ENCODE data around the gene GRIK1.

Gene GRIK1

GRCh38 chr21:29656504-29657239 is 283.1 kb downstream of the GRIK1 start:
- Histone ChIP-seq H3K9me2 (ENCODE audit: low read depth, low read length) (no peaks in the 10 kb centered on the region), H3K9ac (ENCODE audit: low read length) (no peak overlapping the region), H3K79me2 (ENCODE audit: insufficient read depth, low read length) (no peaks in the 10 kb centered on the region), H3K4me2 (ENCODE audit: low read length) (no peak overlapping the region), H3F3A (ENCODE audit: insufficient read depth, low read length) (no peaks in the 10 kb centered on the region), H4K20me1 (ENCODE audit: insufficient read depth, low read length) (no peaks in the 10 kb centered on the region), H3K27me3 (ENCODE audit: insufficient read depth, low read length) (0 out of 2 replicates have a peak, but pooled peaks cover 6% of the 10 kb centered on the region), H3K4me1 (ENCODE audit: insufficient read depth, low read length, severe bottlenecking) (no peaks in the 10 kb centered on the region), H3K27ac (ENCODE audit: low read depth, low read length, poor library complexity, severe bottlenecking) (no peak overlapping the region), H2AFZ (ENCODE audit: low read length) (no peak overlapping the region), H3K9me3 (ENCODE audit: low read length) (no peaks in the 10 kb centered on the region), H3K36me3 (ENCODE audit: insufficient read depth, low read length) (no peaks in the 10 kb centered on the region), H3K4me3 (ENCODE audit: low read depth, low read length, poor library complexity, severe bottlenecking) (no peak overlapping the region)
- TF ChIP-seq EZH2 (IDR thresholded peaks at IDR 0.05; ENCODE audit: borderline replicate concordance, low read length): no peak
- no peak for TF ChIP-seq CTCF (IDR thresholded peaks at IDR 0.05; ENCODE audit: low read length)

- Histone ChIP-seq H3K4me2 (ENCODE audit: low read length) (no peak overlapping the region), H3K4me3 (ENCODE audit: low read depth, low read length, poor library complexity, severe bottlenecking) (no peak overlapping the region), H3K9me3 (ENCODE audit: low read length) (no peaks in the 10 kb centered on the region), H2AFZ (ENCODE audit: low read length) (no peak overlapping the region), H4K20me1 (ENCODE audit: insufficient read depth, low read length) (no peaks in the 10 kb centered on the region), H3K9ac (ENCODE audit: low read length) (no peak overlapping the region), H3F3A (ENCODE audit: insufficient read depth, low read length) (no peaks in the 10 kb centered on the region), H3K4me1 (ENCODE audit: insufficient read depth, low read length, severe bottlenecking) (no peaks in the 10 kb centered on the region), H3K27ac (ENCODE audit: low read depth, low read length, poor library complexity, severe bottlenecking) (no peak overlapping the region), H3K79me2 (ENCODE audit: insufficient read depth, low read length) (no peaks in the 10 kb centered on the region), H3K9me2 (ENCODE audit: low read depth, low read length) (no peaks in the 10 kb centered on the region), H3K27me3 (ENCODE audit: insufficient read depth, low read length) (peaks cover 6% of the 10 kb centered on the region; the same call in 1 of the 2 replicates), H3K36me3 (ENCODE audit: insufficient read depth, low read length) (no peaks in the 10 kb centered on the region)
- no peak for TF ChIP-seq CTCF (IDR thresholded peaks at IDR 0.05; ENCODE audit: low read length)
- no peak for TF ChIP-seq EZH2 (IDR thresholded peaks at IDR 0.05; ENCODE audit: borderline replicate concordance, low read length)
These were observed 284.2 kb downstream of the GRIK1 start for GRCh38 chr21:29655577-29655976.

GRCh38 chr21:29654855-29655254 is 284.9 kb downstream of the GRIK1 start:
- no peaks in the 10 kb centered on the region for H3K36me3 ChIP-seq (ENCODE audit: insufficient read depth, low read length)
- H3K79me2 ChIP-seq (ENCODE audit: insufficient read depth, low read length): no peaks in the 10 kb centered on the region
- no peaks in the 10 kb centered on the region for H3K9me3 ChIP-seq (ENCODE audit: low read length)
- no peak overlapping the region for H3K4me3 ChIP-seq (ENCODE audit: low read depth, low read length, poor library complexity, severe bottlenecking)
- no peak overlapping the region for H3K27ac ChIP-seq (ENCODE audit: low read depth, low read length, poor library complexity, severe bottlenecking)
- TF ChIP-seq EZH2 (IDR thresholded peaks at IDR 0.05; ENCODE audit: borderline replicate concordance, low read length): no peak
- TF ChIP-seq CTCF (IDR thresholded peaks at IDR 0.05; ENCODE audit: low read length): no peak
- H3K4me2 ChIP-seq (ENCODE audit: low read length): no peak overlapping the region
- H3K9me2 ChIP-seq (ENCODE audit: low read depth, low read length): no peaks in the 10 kb centered on the region
- H3K9ac ChIP-seq (ENCODE audit: low read length): no peak overlapping the region
- H3K27me3 ChIP-seq (ENCODE audit: insufficient read depth, low read length): peaks cover 6% of the 10 kb centered on the region; the same call in 1 of the 2 replicates
- H3K4me1 ChIP-seq (ENCODE audit: insufficient read depth, low read length, severe bottlenecking): no peaks in the 10 kb centered on the region
- H4K20me1 ChIP-seq (ENCODE audit: insufficient read depth, low read length): no peaks in the 10 kb centered on the region
- H2AFZ ChIP-seq (ENCODE audit: low read length): no peak overlapping the region
- H3F3A ChIP-seq (ENCODE audit: insufficient read depth, low read length): no peaks in the 10 kb centered on the region
